WTC11 (cell line): ENCODE results near the gene RPRD1B. TPM values are rescaled to one million over a fixed set of nuclear protein-coding genes. Genes with fewer than 3 reads are reported as not detected.

Experiments
- ATAC-seq: fragments of 200-7000 bp; cut with Tn5 transposase; 2 replicates; pipeline ENCODE4 v1.10.0; 2021; ENCODE audit warnings: mild to moderate bottlenecking, moderate library complexity
- CTCF ChIA-PET: fragments of 300-600 bp; sonication (Branson Sonifier 250); formaldehyde crosslinking; loops from one replicate; lab custom pipeline; 2021; ENCODE audit warnings: antibody characterized with exemption; lab: Charles Lee
- POLR2A ChIA-PET: fragments of 350-600 bp; sonication (Branson Sonifier 250); formaldehyde crosslinking; loops from one replicate; lab custom pipeline; 2021; ENCODE audit warnings: antibody characterized with exemption; lab: Charles Lee
- DNase-seq: peaks from one replicate; pipeline ENCODE4 v3.0.0; 2021; ENCODE audit warnings: low spot score
- H3K27ac Mint-ChIP-seq: 2 replicates; pipeline ENCODE4 v1.8.0; 2021; ENCODE audit warnings: mixed read lengths
- H3K27me3 Mint-ChIP-seq: 2 replicates; pipeline ENCODE4 v1.8.0; 2021; ENCODE audit warnings: low read depth, mild to moderate bottlenecking, moderate library complexity, mixed read lengths
- H3K36me3 Mint-ChIP-seq: 2 replicates; pipeline ENCODE4 v1.8.0; 2021; ENCODE audit warnings: mixed read lengths
- H3K4me1 Mint-ChIP-seq: 2 replicates; pipeline ENCODE4 v1.8.0; 2022; ENCODE audit warnings: mixed read lengths
- H3K4me3 Mint-ChIP-seq: 2 replicates; pipeline ENCODE4 v1.8.0; 2021; ENCODE audit warnings: mild to moderate bottlenecking, moderate library complexity, mixed read lengths
- H3K9me3 Mint-ChIP-seq: 2 replicates; pipeline ENCODE4 v1.8.0; 2021; ENCODE audit warnings: mixed read lengths
- ATF1 ChIP-seq: sonication (generic); formaldehyde crosslinking; IDR thresholded peaks from 2 replicates; pipeline ENCODE4 v1.8.1; 2023; ENCODE audit warnings: mild to moderate bottlenecking, moderate library complexity, missing genetic modification reagents
- EMX1 ChIP-seq: fragments of 250-450 bp; sonication (Bioruptor Pico); IDR thresholded peaks from 2 replicates; pipeline ENCODE4 v1.8.0; 2021; ENCODE audit warnings: mild to moderate bottlenecking
- NR2C2 ChIP-seq: sonication (generic); formaldehyde crosslinking; IDR thresholded peaks from 2 replicates; pipeline ENCODE4 v1.8.0; 2022; ENCODE audit warnings: mild to moderate bottlenecking, missing genetic modification reagents
- PRRX2 ChIP-seq: fragments of 250-450 bp; sonication (Bioruptor Pico); IDR thresholded peaks from 2 replicates; pipeline ENCODE4 v1.8.0; 2021; ENCODE audit warnings: mild to moderate bottlenecking
- SMAD4 ChIP-seq: sonication (generic); formaldehyde crosslinking; IDR thresholded peaks from 2 replicates; pipeline ENCODE4 v1.8.0; 2022; ENCODE audit warnings: mild to moderate bottlenecking, missing genetic modification reagents
- SP1 ChIP-seq: sonication (generic); formaldehyde crosslinking; conservative IDR thresholded peaks from 2 replicates; pipeline ENCODE4 v1.8.1; 2022; ENCODE audit warnings: missing genetic modification reagents
- TCF7 ChIP-seq: sonication (generic); formaldehyde crosslinking; IDR thresholded peaks from 2 replicates; pipeline ENCODE4 v1.8.0; 2022; ENCODE audit warnings: mild to moderate bottlenecking, low read depth, missing genetic modification reagents, moderate library complexity
- TEAD4 ChIP-seq: sonication (generic); formaldehyde crosslinking; IDR thresholded peaks from 2 replicates; pipeline ENCODE4 v1.8.0; 2022; ENCODE audit warnings: mild to moderate bottlenecking, missing genetic modification reagents
- ZNF121 ChIP-seq: sonication (generic); formaldehyde crosslinking; IDR thresholded peaks from 2 replicates; pipeline ENCODE4 v1.8.0; 2023; ENCODE audit warnings: missing genetic modification reagents
- ZNF138 ChIP-seq: sonication (generic); formaldehyde crosslinking; conservative IDR thresholded peaks from 2 replicates; pipeline ENCODE4 v1.8.1; 2022; ENCODE audit warnings: mild to moderate bottlenecking, moderate library complexity, missing genetic modification reagents
- ZNF281 ChIP-seq: sonication (generic); formaldehyde crosslinking; IDR thresholded peaks from 2 replicates; pipeline ENCODE4 v1.8.0; 2023; ENCODE audit warnings: mild to moderate bottlenecking, missing genetic modification reagents
- ZNF425 ChIP-seq: fragments of 250-450 bp; sonication (Bioruptor Pico); conservative IDR thresholded peaks from 2 replicates; pipeline ENCODE4 v1.9.0; 2021; ENCODE audit warnings: mild to moderate bottlenecking
- total RNA-seq: library from RNA; stranded (reverse); gene quantifications from 3 replicates; pipeline ENCODE4 v1.2.3, GENCODE V29; 2021
- TF ChIP-seq, protein P1 (sequence below): sonication (generic); formaldehyde crosslinking; conservative IDR thresholded peaks from 2 replicates; pipeline ENCODE4 v1.8.1; 2022; ENCODE audit warnings: mild to moderate bottlenecking, missing genetic modification reagents
- TF ChIP-seq, protein P2 (sequence below): sonication (generic); formaldehyde crosslinking; IDR thresholded peaks from 2 replicates; pipeline ENCODE4 v1.8.1; 2023; ENCODE audit warnings: mild to moderate bottlenecking, missing genetic modification reagents, borderline replicate concordance
- TF ChIP-seq, protein P3 (sequence below): fragments of 250-450 bp; sonication (Bioruptor Pico); IDR thresholded peaks from 2 replicates; pipeline ENCODE4 v1.9.0; 2021; ENCODE audit warnings: mild to moderate bottlenecking
- TF ChIP-seq, protein P4 (sequence below): sonication (generic); formaldehyde crosslinking; IDR thresholded peaks from 2 replicates; pipeline ENCODE4 v1.8.1; 2023; ENCODE audit warnings: mild to moderate bottlenecking, missing genetic modification reagents
- TF ChIP-seq, protein P5 (sequence below): sonication (generic); formaldehyde crosslinking; IDR thresholded peaks from 2 replicates; pipeline ENCODE4 v1.8.1; 2022; ENCODE audit warnings: low read depth, mild to moderate bottlenecking, moderate library complexity, missing genetic modification reagents, borderline replicate concordance

Gene RPRD1B
- total RNA-seq, 1 experiment from 2014 or later = 21.4 TPM

DNA sequence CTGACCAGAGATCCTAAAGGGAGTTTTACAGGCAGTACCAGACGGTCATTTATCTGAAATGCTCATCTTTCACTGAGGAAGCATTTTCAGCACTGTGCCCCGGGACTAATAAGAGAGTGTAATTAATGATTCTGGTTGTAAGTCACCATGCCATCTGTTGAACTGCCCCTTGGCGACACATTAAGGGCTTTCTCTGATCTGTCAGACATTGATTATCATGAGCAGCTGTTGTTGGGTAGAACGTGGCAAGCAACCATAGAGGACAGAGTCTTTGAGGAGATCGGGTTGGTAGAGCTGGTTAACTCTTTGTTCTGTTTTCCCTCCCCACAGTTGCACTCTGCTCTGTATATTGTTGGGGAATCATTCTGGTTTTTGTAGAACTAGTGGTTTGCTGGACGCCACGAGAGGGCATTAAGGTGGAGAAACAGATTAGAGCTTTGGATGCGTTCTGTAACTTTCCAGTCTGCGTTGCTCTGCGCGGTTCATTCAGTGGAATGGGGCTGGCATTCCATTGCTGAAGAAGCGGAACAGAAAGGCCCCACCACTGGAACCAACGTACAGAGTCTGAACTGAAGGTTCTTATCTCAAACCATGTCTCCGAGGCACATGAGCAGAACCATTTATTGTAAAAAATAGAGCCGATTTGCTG is 34.3 kb downstream of the RPRD1B start (continued):
- no peak for TF ChIP-seq TCF7 (CRISPR knock-in tag)
- TF ChIP-seq, protein P1, sequence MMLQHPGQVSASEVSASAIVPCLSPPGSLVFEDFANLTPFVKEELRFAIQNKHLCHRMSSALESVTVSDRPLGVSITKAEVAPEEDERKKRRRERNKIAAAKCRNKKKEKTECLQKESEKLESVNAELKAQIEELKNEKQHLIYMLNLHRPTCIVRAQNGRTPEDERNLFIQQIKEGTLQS (CRISPR knock-in tag) = no peak
- TF ChIP-seq SP1 (CRISPR knock-in tag) = no peak
- no peak for TF ChIP-seq ZNF121
- TF ChIP-seq, protein P2, sequence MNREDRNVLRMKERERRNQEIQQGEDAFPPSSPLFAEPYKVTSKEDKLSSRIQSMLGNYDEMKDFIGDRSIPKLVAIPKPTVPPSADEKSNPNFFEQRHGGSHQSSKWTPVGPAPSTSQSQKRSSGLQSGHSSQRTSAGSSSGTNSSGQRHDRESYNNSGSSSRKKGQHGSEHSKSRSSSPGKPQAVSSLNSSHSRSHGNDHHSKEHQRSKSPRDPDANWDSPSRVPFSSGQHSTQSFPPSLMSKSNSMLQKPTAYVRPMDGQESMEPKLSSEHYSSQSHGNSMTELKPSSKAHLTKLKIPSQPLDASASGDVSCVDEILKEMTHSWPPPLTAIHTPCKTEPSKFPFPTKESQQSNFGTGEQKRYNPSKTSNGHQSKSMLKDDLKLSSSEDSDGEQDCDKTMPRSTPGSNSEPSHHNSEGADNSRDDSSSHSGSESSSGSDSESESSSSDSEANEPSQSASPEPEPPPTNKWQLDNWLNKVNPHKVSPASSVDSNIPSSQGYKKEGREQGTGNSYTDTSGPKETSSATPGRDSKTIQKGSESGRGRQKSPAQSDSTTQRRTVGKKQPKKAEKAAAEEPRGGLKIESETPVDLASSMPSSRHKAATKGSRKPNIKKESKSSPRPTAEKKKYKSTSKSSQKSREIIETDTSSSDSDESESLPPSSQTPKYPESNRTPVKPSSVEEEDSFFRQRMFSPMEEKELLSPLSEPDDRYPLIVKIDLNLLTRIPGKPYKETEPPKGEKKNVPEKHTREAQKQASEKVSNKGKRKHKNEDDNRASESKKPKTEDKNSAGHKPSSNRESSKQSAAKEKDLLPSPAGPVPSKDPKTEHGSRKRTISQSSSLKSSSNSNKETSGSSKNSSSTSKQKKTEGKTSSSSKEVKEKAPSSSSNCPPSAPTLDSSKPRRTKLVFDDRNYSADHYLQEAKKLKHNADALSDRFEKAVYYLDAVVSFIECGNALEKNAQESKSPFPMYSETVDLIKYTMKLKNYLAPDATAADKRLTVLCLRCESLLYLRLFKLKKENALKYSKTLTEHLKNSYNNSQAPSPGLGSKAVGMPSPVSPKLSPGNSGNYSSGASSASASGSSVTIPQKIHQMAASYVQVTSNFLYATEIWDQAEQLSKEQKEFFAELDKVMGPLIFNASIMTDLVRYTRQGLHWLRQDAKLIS = no peak
- TF ChIP-seq ZNF281 = no peak
- no peak for TF ChIP-seq NR2C2 (CRISPR knock-in tag)
- TF ChIP-seq ZNF425 = no peak
- no peak for TF ChIP-seq PRRX2 (CRISPR knock-in tag)
- no peak for TF ChIP-seq ZNF138 (CRISPR knock-in tag)

DNA sequence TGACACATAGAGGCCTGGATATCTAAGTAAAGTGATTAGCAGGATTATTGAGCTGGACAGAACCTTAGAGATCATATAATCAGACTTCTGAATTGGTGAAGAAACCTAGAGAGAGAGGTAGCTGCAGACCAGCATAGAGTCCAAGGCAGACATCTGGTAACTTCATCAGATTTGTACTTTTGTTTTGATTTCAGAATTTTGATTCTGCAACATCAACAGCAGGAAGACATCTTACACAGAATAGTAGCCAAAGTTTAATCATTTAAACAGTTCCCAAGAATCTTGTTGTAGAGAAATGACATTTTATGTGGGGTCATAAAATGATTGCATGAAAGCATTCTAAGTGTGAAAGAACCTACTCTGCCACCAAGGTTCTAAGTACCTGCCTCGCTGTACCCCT is 39.4 kb downstream of the RPRD1B start:
- Mint-ChIP-seq H3K36me3 (peaks cover 40% of the 10 kb centered on the region), H3K9me3 (no peaks in the 10 kb centered on the region), H3K4me3 (no peak overlapping the region), H3K4me1 (peaks cover 6% of the 10 kb centered on the region), H3K27ac (no peak overlapping the region), H3K27me3 (no peaks in the 10 kb centered on the region)
- POLR2A ChIA-PET = no interaction called here
- ATAC-seq = no peak
- no peak for TF ChIP-seq TEAD4 (CRISPR knock-in tag)
- TF ChIP-seq ATF1 = no peak
- TF ChIP-seq, protein P3, sequence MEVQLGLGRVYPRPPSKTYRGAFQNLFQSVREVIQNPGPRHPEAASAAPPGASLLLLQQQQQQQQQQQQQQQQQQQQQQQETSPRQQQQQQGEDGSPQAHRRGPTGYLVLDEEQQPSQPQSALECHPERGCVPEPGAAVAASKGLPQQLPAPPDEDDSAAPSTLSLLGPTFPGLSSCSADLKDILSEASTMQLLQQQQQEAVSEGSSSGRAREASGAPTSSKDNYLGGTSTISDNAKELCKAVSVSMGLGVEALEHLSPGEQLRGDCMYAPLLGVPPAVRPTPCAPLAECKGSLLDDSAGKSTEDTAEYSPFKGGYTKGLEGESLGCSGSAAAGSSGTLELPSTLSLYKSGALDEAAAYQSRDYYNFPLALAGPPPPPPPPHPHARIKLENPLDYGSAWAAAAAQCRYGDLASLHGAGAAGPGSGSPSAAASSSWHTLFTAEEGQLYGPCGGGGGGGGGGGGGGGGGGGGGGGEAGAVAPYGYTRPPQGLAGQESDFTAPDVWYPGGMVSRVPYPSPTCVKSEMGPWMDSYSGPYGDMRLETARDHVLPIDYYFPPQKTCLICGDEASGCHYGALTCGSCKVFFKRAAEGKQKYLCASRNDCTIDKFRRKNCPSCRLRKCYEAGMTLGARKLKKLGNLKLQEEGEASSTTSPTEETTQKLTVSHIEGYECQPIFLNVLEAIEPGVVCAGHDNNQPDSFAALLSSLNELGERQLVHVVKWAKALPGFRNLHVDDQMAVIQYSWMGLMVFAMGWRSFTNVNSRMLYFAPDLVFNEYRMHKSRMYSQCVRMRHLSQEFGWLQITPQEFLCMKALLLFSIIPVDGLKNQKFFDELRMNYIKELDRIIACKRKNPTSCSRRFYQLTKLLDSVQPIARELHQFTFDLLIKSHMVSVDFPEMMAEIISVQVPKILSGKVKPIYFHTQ = no peak
- TF ChIP-seq SMAD4 = no peak
- TF ChIP-seq, protein P4, sequence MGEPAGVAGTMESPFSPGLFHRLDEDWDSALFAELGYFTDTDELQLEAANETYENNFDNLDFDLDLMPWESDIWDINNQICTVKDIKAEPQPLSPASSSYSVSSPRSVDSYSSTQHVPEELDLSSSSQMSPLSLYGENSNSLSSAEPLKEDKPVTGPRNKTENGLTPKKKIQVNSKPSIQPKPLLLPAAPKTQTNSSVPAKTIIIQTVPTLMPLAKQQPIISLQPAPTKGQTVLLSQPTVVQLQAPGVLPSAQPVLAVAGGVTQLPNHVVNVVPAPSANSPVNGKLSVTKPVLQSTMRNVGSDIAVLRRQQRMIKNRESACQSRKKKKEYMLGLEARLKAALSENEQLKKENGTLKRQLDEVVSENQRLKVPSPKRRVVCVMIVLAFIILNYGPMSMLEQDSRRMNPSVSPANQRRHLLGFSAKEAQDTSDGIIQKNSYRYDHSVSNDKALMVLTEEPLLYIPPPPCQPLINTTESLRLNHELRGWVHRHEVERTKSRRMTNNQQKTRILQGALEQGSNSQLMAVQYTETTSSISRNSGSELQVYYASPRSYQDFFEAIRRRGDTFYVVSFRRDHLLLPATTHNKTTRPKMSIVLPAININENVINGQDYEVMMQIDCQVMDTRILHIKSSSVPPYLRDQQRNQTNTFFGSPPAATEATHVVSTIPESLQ (CRISPR knock-in tag) = no peak
- no peak for TF ChIP-seq EMX1 (CRISPR knock-in tag)
- no peak for TF ChIP-seq PRRX2 (CRISPR knock-in tag)
- TF ChIP-seq, protein P5, sequence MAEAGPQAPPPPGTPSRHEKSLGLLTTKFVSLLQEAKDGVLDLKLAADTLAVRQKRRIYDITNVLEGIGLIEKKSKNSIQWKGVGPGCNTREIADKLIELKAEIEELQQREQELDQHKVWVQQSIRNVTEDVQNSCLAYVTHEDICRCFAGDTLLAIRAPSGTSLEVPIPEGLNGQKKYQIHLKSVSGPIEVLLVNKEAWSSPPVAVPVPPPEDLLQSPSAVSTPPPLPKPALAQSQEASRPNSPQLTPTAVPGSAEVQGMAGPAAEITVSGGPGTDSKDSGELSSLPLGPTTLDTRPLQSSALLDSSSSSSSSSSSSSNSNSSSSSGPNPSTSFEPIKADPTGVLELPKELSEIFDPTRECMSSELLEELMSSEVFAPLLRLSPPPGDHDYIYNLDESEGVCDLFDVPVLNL (CRISPR knock-in tag) = no peak
- DNase-seq = no peak
- CTCF ChIA-PET = interaction anchor here (0.7 to 5.1 kb wide), 61 partner anchors 8 to 509 kb away, joined by 3 to 134 read pairs (median 5); partner anchors contain the start of genes BPI, RPRD1B, TGM2 and TTI1
